DOHH2 (cell line): ENCODE results near the gene MEGF8.

Experiments
- H3F3A ChIP-seq: fragments of 200-600 bp; sonication (generic), shearing (Covaris generic); 2 replicates; pipeline ENCODE4 v1.6.0; 2016; ENCODE audit warnings: antibody characterized with exemption, mild to moderate bottlenecking; ENCODE audit not compliant: control insufficient read depth, insufficient read depth
- H3K27ac ChIP-seq: fragments of 200-600 bp; sonication (generic); 2 replicates; pipeline ENCODE4 v1.5.1; 2014; ENCODE audit warnings: low read depth, mild to moderate bottlenecking, low read length, moderate library complexity
- H3K27me3 ChIP-seq: fragments of 200-600 bp; sonication (generic); 2 replicates; pipeline ENCODE4 v1.6.1; 2014; ENCODE audit warnings: mild to moderate bottlenecking, low read length, mixed read lengths; ENCODE audit not compliant: control insufficient read depth
- H3K36me3 ChIP-seq: fragments of 200-600 bp; sonication (generic); 2 replicates; pipeline ENCODE4 v1.6.1; 2014; ENCODE audit warnings: mild to moderate bottlenecking, low read length, moderate library complexity, mixed read lengths; ENCODE audit not compliant: control insufficient read depth
- H3K4me1 ChIP-seq: fragments of 200-600 bp; sonication (generic); 2 replicates; pipeline ENCODE4 v1.6.1; 2014; ENCODE audit warnings: mild to moderate bottlenecking, low read length, mixed read lengths; ENCODE audit not compliant: control insufficient read depth
- H3K4me2 ChIP-seq: fragments of 200-600 bp; sonication (generic); 2 replicates; pipeline ENCODE4 v1.6.0; 2014; ENCODE audit warnings: mild to moderate bottlenecking, low read length, moderate library complexity
- H3K4me3 ChIP-seq: fragments of 200-600 bp; sonication (generic); 2 replicates; pipeline ENCODE4 v1.5.1; 2014; ENCODE audit warnings: mild to moderate bottlenecking, low read length, mixed read lengths
- H3K79me2 ChIP-seq: fragments of 200-600 bp; sonication (generic); 2 replicates; pipeline ENCODE4 v1.6.1; 2014; ENCODE audit warnings: mild to moderate bottlenecking, low read length, mixed read lengths; ENCODE audit not compliant: control insufficient read depth
- H3K9me2 ChIP-seq: fragments of 200-600 bp; sonication (generic); replicated peaks from 2 replicates; pipeline ENCODE4 v1.6.1; 2014; ENCODE audit warnings: mild to moderate bottlenecking, low read length, mixed read lengths; ENCODE audit not compliant: control insufficient read depth
- H3K9me3 ChIP-seq: fragments of 200-600 bp; sonication (generic); 2 replicates; pipeline ENCODE4 v1.6.1; 2014; ENCODE audit warnings: antibody characterized with exemption, low read length, mixed read lengths; ENCODE audit not compliant: control insufficient read depth, insufficient read depth
- H4K20me1 ChIP-seq: fragments of 200-600 bp; sonication (generic); 2 replicates; pipeline ENCODE4 v1.6.0; 2014; ENCODE audit warnings: low read depth, mild to moderate bottlenecking, antibody characterized with exemption, low read length, moderate library complexity; ENCODE audit not compliant: control insufficient read depth, insufficient read depth
- EZH2phosphoT487 ChIP-seq: fragments of 200-600 bp; sonication (generic); IDR thresholded peaks from 2 replicates; pipeline ENCODE4 v1.6.1; 2017; ENCODE audit warnings: borderline replicate concordance, mild to moderate bottlenecking, antibody characterized with exemption, low read length, moderate library complexity, mixed read lengths
- TF ChIP-seq, protein P1 (sequence below): fragments of 200-600 bp; sonication (generic); IDR thresholded peaks from one replicate; pipeline ENCODE4 v1.5.1; 2014; ENCODE audit warnings: antibody characterized with exemption, mild to moderate bottlenecking, low read depth, low read length; ENCODE audit not compliant: poor library complexity, severe bottlenecking

Gene MEGF8

DNA sequence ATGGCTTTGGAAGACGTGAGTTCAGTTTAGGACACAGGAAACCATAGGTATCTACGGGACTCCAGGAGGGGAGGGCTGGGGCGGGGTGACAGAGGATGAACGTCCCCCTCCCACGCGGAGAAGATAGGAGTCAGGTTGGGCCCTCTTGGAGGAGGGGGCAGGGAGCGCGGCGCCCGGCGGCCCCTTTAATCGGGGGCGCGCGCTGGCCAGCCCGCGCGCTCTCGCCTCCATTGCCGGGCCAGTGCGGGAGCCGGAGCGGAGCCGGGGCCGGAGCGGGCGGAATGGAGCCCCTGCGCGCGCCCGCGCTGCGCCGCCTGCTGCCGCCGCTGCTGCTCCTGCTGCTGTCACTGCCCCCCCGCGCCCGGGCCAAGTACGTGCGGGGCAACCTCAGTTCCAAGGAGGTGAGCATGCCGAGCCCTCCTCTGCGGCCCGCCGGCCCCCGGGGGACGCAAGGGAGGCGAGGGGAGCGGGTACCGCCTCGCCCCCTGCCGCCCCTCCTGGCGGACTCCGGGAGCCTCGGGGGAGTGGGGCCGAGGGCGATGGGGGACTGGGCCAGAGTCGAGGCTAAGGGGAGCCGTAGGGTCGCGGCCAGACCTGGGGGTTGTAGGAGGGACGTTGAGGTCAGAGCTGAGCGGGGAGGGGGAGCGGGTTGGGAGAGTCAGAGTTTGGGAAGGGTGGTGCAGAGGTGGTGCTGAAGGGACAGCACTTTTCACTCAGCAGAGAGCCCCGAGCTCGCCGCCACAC, 12.2 kb upstream of the MEGF8 start, which contains the start of gene TMEM145:
TMEM145 (plus strand) TSS at position 214 of the 744 bp plus-strand sequence; CDS start at position 282, 68 bp downstream.
- Histone ChIP-seq H3K4me3 (peak within 1 kb of the TSS; percentile 86), H3F3A (0 out of 2 replicates have a peak, but pooled peaks cover 5% of the 10 kb centered on the region), H3K9me2 (no peaks in the 10 kb centered on the region), H3K36me3 (no peaks in the 10 kb centered on the region), H3K4me1 (peaks cover 45% of the 10 kb centered on the region), H3K27me3 (peaks cover 25% of the 10 kb centered on the region), H3K4me2 (peak within 1 kb of the TSS; percentile 95), H3K9me3 (no peaks in the 10 kb centered on the region), H3K27ac (no peak within 1 kb of the TSS), H3K79me2 (no peaks in the 10 kb centered on the region), H4K20me1 (no peaks in the 10 kb centered on the region)
- TF ChIP-seq EZH2phosphoT487 = no peak
- TF ChIP-seq, protein P1, sequence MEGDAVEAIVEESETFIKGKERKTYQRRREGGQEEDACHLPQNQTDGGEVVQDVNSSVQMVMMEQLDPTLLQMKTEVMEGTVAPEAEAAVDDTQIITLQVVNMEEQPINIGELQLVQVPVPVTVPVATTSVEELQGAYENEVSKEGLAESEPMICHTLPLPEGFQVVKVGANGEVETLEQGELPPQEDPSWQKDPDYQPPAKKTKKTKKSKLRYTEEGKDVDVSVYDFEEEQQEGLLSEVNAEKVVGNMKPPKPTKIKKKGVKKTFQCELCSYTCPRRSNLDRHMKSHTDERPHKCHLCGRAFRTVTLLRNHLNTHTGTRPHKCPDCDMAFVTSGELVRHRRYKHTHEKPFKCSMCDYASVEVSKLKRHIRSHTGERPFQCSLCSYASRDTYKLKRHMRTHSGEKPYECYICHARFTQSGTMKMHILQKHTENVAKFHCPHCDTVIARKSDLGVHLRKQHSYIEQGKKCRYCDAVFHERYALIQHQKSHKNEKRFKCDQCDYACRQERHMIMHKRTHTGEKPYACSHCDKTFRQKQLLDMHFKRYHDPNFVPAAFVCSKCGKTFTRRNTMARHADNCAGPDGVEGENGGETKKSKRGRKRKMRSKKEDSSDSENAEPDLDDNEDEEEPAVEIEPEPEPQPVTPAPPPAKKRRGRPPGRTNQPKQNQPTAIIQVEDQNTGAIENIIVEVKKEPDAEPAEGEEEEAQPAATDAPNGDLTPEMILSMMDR = peak; percentile 48

DNA sequence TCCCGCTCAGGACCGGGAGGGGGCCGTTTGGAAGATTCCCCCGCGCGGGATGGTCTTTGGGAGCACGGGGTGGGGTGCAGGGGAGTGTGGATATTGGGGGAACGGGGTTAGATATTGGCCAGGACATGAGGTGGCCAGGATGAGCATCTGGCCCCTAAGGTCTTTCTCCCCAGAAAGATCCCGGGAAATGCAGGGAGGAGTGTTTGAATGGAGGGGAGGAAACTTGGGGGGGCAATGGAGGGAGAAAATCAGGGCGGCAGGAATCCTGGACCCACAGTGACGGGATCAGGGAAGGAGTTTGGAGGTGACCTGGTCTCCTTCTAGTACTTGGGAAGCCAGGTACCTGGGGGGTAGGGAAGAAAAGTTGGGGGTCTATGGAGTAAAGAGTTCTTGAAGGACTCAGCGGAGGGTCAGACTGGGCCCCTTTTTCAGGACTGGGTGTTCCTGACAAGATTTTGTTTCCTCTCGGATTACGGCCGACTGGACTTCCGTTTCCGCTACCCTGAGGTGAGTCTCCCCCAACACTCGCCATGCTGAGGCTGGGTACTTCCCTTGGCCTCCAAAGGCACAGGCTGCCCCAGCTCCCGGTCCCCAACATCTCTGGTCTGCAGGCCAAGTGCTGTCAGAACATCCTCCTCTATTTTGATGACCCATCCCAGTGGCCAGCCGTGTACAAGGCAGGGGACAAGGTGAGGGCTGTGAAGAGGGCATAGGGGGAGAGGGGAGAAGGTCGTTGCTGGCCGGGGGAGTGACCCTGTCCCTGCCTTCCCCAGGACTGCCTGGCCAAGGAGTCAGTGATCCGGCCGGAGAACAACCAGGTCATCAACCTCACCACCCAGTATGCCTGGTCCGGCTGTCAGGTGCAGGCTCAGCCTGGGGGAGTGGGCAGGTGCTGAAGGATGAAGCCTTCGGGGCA, 11.3 kb upstream of the MEGF8 start:
- TF ChIP-seq, protein P1 = no peak
- no peak for TF ChIP-seq EZH2phosphoT487
- H3K27me3 ChIP-seq = peaks cover 25% of the 10 kb centered on the region

DNA sequence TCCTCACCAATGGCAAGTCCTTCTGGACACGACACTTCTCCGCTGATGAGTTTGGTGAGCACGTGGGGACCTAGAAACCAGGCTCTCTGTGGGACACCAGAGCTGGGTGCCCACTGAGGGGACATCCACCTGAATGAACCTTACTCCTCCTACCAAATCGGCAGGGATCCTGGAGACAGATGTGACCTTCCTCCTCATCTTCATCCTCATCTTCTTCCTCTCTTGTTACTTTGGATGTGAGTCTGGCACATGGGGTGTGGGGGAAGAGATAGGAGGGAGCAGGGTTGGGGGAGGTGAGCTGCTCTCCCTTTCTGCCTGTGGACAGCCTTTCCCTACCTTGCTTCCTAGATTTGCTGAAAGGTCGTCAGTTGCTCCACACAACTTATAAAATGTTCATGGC, 10.4 kb upstream of the MEGF8 start:
- Histone ChIP-seq H3K4me2 (peak overlapping the region; percentile 95; the same call in 1 of the 2 replicates), H3K4me1 (peaks cover 50% of the 10 kb centered on the region), H3K27ac (no peak overlapping the region), H3K79me2 (no peaks in the 10 kb centered on the region), H4K20me1 (no peaks in the 10 kb centered on the region), H3K4me3 (peak overlapping the region; percentile 86; the same call in 1 of the 2 replicates), H3F3A (0 out of 2 replicates have a peak, but pooled peaks cover 8% of the 10 kb centered on the region), H3K9me2 (no peaks in the 10 kb centered on the region), H3K27me3 (peaks cover 25% of the 10 kb centered on the region), H3K9me3 (no peaks in the 10 kb centered on the region), H3K36me3 (no peaks in the 10 kb centered on the region)
- TF ChIP-seq, protein P1 = no peak
- TF ChIP-seq EZH2phosphoT487 = no peak

More for the DNA sequence above, 11.3 kb upstream of the MEGF8 start:
- Histone ChIP-seq H3K9me2 (no peaks in the 10 kb centered on the region), H3K36me3 (no peaks in the 10 kb centered on the region), H3K4me2 (peak overlapping the region; percentile 95), H3K27ac (no peak overlapping the region), H3K4me3 (peak overlapping the region; percentile 86), H3K9me3 (no peaks in the 10 kb centered on the region), H3K4me1 (peaks cover 50% of the 10 kb centered on the region), H3K79me2 (no peaks in the 10 kb centered on the region), H4K20me1 (no peaks in the 10 kb centered on the region), H3F3A (0 out of 2 replicates have a peak, but pooled peaks cover 7% of the 10 kb centered on the region)
